HepG2 (cell line): ENCODE measurements around the gene JAK1. TPM values are rescaled to one million over a fixed set of nuclear protein-coding genes. Genes with fewer than 3 reads are reported as not detected.

Source experiments
- ATAC-seq: fragments of 200-7000 bp; cut with Tn5 transposase; 3 replicates; pipeline ENCODE4 v1.9.1; 2020; ENCODE audit warnings: mild to moderate bottlenecking, moderate library complexity
- BruUV-seq: library from RNA; stranded (reverse); fragments of 400-500 nt; replicated peaks from 2 replicates; lab custom pipeline; 2021; lab: Mats Ljungman, UMichigan
- CTCF ChIA-PET: fragments of 300-600 bp; formaldehyde crosslinking; extraction: SDS; loops from one replicate; lab custom pipeline; 2021; ENCODE audit warnings: low total read pairs, inconsistent platforms, low intra/inter-chr PET ratio; lab: Yijun Ruan, JAX
- POLR2A ChIA-PET: fragments of 350-600 bp; sonication (Branson Sonifier 250); formaldehyde crosslinking; loops from one replicate; lab custom pipeline; 2020; ENCODE audit warnings: antibody characterized with exemption, inconsistent platforms; lab: Yijun Ruan, JAX
- DNase-seq: peaks from one replicate; pipeline ENCODE4 v3.0.0-alpha.2; 2015; ENCODE audit warnings: low spot score
- FAIRE-seq: peaks from 3 replicates; lab custom pipeline; 2011; peaks lifted over from hg19 to GRCh38; lab: Jason Lieb, UNC
- H2AFZ ChIP-seq: one replicate; pipeline ENCODE4 v1.6.1; 2011; ENCODE audit warnings: low read length, inconsistent platforms
- H3K27ac ChIP-seq: fragments of 300-600 bp; 3 replicates; pipeline ENCODE4 v1.8.0; 2011; ENCODE audit warnings: mixed run types, mild to moderate bottlenecking, mixed read lengths, low read length, inconsistent platforms; ENCODE audit not compliant: insufficient read depth; ENCODE audit errors: extremely low read length
- H3K27me3 ChIP-seq, 2 experiments: fragments of 200-600 bp in 1 of 2; 2 replicates in 1 of 2; 3 replicates in 1 of 2; pipeline versions ENCODE4 v1.6.0 to v1.8.0; 2011; ENCODE audit warnings: low read length in 2 of 2, mild to moderate bottlenecking in 2 of 2, moderate library complexity in 2 of 2, inconsistent platforms in 1 of 2; ENCODE audit not compliant: insufficient read depth in 2 of 2, control insufficient read depth in 1 of 2
- H3K36me3 ChIP-seq, 2 experiments: fragments of 200-600 bp in 1 of 2; replicated peaks in 1 of 2; 2 replicates in 1 of 2; 3 replicates in 1 of 2; pipeline versions ENCODE4 v1.5.1 to v1.8.0; 2011; ENCODE audit warnings: low read length in 2 of 2, inconsistent platforms in 1 of 2; ENCODE audit not compliant: insufficient read depth in 2 of 2, control insufficient read depth in 1 of 2
- H3K4me1 ChIP-seq: 2 replicates; pipeline ENCODE4 v1.5.1; 2012; ENCODE audit warnings: low read length, inconsistent platforms; ENCODE audit not compliant: insufficient read depth
- H3K4me2 ChIP-seq: 2 replicates; pipeline ENCODE4 v1.6.0; 2011; ENCODE audit warnings: low read depth, low read length, inconsistent platforms
- H3K4me3 ChIP-seq, 3 experiments: fragments of 200-600 bp in 1 of 3; sonication (generic), shearing (Covaris generic) in 1 of 3; replicated peaks in 1 of 3; 2 replicates each; pipeline ENCODE4 v1.5.1; 2011 to 2016; ENCODE audit warnings: low read length in 3 of 3, inconsistent platforms in 2 of 3, low read depth in 2 of 3, mild to moderate bottlenecking in 2 of 3, control low read depth in 1 of 3, mixed read lengths in 1 of 3; ENCODE audit not compliant: insufficient read depth in 1 of 3
- H3K79me2 ChIP-seq: one replicate; pipeline ENCODE4 v1.6.1; 2011; ENCODE audit warnings: low read length, inconsistent platforms; ENCODE audit not compliant: insufficient read depth
- H3K9ac ChIP-seq: 2 replicates; pipeline ENCODE4 v1.6.0; 2011; ENCODE audit warnings: mild to moderate bottlenecking, low read depth, low read length, inconsistent platforms; ENCODE audit not compliant: insufficient read depth
- H3K9me3 ChIP-seq: 2 replicates; pipeline ENCODE4 v1.5.1; 2012; ENCODE audit warnings: mild to moderate bottlenecking, low read length
- H4K20me1 ChIP-seq: 2 replicates; pipeline ENCODE4 v1.6.0; 2011; ENCODE audit warnings: inconsistent platforms, mild to moderate bottlenecking, low read length, moderate library complexity; ENCODE audit not compliant: insufficient read depth
- ARNTL ChIP-seq: sonication (generic); formaldehyde crosslinking; IDR thresholded peaks from 2 replicates; pipeline ENCODE4 v1.4.0; 2020; ENCODE audit warnings: mild to moderate bottlenecking, missing genetic modification reagents
- ZBTB40 ChIP-seq, 2 experiments: fragments of 450-650 bp in 1 of 2; sonication (generic) in 1 of 2; formaldehyde crosslinking in 1 of 2; IDR thresholded peaks; 2 replicates each; pipeline versions ENCODE4 v1.6.1 to v1.8.0; 2016 to 2022; ENCODE audit warnings: antibody characterized with exemption in 1 of 2, mild to moderate bottlenecking in 1 of 2, missing genetic modification reagents in 1 of 2
- WGBS: methylation state at CpG from one replicate; pipeline ENCODE4 v1.1.6; 2017; ENCODE audit warnings: low lambda C conversion rate; 5-methylcytosine and 5-hydroxymethylcytosine counted together
- in situ Hi-C: cut with HindIII; loops from 2 replicates; pipeline ENCODE4 v1.10.0; 2017; ENCODE audit warnings: low pct_unique_long_range_greater_than_20kb; ENCODE audit not compliant: extremely low pct_ligation_motif_present
- intact Hi-C: fragments of 100-400 bp; cut with micrococcal nuclease; formaldehyde crosslinking; loops from one replicate; pipeline ENCODE4 v1.10.0; 2022; ENCODE audit not compliant: unreplicated experiment
- polyA plus RNA-seq, 8 experiments: library from polyadenylated mRNA; depleted of rRNA in 3 of 8; stranded (reverse) in 7 of 8; unstranded in 1 of 8; fragments of >200 nt; fragmentation: Illumina TruSeq in 4 of 8; extraction: Trizol in 4 of 8; gene quantifications; 2 replicates each; pipeline versions ENCODE4 v1.2.1 to v1.2.3, GENCODE V29; 2011 to 2016; ENCODE audit warnings: low read depth in 4 of 8, missing spikeins in 1 of 8, mixed read lengths in 1 of 8; ENCODE audit not compliant: insufficient read depth in 1 of 8
- total RNA-seq, 5 experiments: library from RNA; depleted of rRNA; stranded (reverse); fragments of >200 nt; fragmentation: Illumina TruSeq; extraction: Trizol; gene quantifications; 2 replicates each; pipeline ENCODE4 v1.2.3, GENCODE V29; 2016; ENCODE audit warnings: low read depth in 1 of 5

The JAK1 gene
- total and polyA plus RNA-seq, 2 of the 13 experiments (the other 11 are each of a cell fraction or from before 2014, with no cell fraction given) = 23.9 to 42.4 TPM

DNA sequence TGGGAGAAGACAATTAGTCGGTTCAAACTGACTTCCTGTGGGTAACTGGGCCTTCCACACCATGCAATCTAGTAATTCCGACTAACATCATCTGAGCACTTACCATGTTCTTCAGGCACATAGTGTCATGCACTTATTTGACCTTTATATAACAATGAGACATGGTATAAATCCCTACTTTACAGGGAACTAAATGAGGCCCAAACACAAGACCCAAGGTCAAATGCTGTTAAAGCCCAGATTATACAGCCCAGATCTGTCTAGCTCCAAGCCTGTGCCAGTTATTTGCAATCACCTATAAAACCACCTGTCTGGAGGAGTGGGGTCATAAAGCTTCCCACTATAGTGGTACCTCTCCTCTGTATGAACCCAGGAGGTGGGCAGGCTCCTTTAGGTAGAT is 40.8 kb downstream of the JAK1 start (continued):
- no peak for TF ChIP-seq ARNTL
- TF ChIP-seq, all 625 proteins: peak for 0

DNA sequence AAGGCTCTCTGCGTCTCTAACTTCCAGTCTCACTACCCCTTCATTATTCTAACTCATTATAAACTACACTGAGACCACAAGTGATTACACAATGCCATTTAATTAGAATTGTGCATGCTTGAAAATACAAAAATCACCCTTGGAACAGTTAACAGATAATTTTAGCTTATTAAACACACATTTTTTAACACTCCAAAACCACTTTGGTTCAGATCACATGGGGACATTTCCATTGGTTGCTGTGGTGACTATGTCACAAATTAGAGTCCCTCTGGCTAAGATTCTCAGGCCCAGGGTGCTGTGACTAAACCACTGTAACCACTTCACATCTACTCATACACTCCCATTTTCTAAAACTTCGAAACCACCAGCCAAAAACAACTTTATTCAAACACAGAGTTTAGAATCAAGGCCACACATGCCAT is 43.0 kb downstream of the JAK1 start:
- no peak overlapping the region for H3K9ac ChIP-seq
- CTCF ChIA-PET = no interaction called here
- H3K4me3 ChIP-seq = no peak overlapping the region
- no peaks in the 10 kb centered on the region for H3K27me3 ChIP-seq
- FAIRE-seq = no peak
- in situ Hi-C loops = no loop called here
- H3K36me3 ChIP-seq = no peaks in the 10 kb centered on the region
- no peak for DNase-seq
- peaks cover 65% of the 10 kb centered on the region for H3K79me2 ChIP-seq
- H4K20me1 ChIP-seq = no peaks in the 10 kb centered on the region
- H3K4me2 ChIP-seq = no peak overlapping the region
- POLR2A ChIA-PET = interaction anchor here (2.1 kb wide), 1 partner anchor 11 kb away, joined by 4 read pairs; no protein-coding TSS in a partner anchor
- 50% methylated on average over 2 of the region's 2 CpGs for WGBS
- peaks cover 62% of the 10 kb centered on the region for H3K4me1 ChIP-seq
- no TSS peak for BruUV-seq
- no peak overlapping the region for H2AFZ ChIP-seq
- H3K9me3 ChIP-seq = no peaks in the 10 kb centered on the region
- no peak for ATAC-seq
- no peak overlapping the region for H3K27ac ChIP-seq
- TF ChIP-seq ZBTB40 (IDR thresholded peaks at IDR 0.05) (no peak), ZBTB40 (CRISPR knock-in tag; IDR thresholded peaks at IDR 0.05) (no peak)
- TF ChIP-seq, all 625 proteins: peak for 0
- intact Hi-C loops = no loop called here
